ENCODE measurements around the gene PLEKHA6.

DNA sequence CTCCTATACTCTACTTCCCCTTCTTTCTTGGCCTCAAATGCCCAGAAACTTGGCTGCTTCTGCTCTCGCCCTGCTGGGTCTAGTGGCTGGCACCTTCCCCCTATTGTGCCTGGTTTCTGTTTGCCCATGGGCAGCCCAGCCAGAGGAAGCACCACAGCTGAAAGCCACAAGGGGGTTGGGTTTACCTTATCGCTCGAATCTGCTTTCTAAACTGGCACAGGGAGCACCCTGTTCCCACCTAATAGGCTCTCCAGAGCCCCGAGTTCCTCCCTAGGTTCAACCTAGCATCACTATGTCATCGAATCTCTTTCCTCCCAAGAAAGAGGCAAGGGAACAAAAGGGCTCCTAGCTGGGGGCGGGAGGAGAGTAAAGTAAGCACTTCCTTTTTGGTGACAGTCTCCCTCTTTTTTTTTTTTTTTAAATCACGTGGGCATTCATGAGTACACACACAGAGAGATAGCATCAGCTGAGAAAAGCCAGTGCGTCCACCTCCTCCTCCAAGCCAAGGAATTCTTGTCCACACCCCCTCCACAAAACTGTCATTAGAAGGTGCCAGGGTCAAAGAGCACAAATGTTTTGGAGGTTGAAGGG is 72.8 kb downstream of the PLEKHA6 start:
- TF ChIP-seq, protein P1, sequence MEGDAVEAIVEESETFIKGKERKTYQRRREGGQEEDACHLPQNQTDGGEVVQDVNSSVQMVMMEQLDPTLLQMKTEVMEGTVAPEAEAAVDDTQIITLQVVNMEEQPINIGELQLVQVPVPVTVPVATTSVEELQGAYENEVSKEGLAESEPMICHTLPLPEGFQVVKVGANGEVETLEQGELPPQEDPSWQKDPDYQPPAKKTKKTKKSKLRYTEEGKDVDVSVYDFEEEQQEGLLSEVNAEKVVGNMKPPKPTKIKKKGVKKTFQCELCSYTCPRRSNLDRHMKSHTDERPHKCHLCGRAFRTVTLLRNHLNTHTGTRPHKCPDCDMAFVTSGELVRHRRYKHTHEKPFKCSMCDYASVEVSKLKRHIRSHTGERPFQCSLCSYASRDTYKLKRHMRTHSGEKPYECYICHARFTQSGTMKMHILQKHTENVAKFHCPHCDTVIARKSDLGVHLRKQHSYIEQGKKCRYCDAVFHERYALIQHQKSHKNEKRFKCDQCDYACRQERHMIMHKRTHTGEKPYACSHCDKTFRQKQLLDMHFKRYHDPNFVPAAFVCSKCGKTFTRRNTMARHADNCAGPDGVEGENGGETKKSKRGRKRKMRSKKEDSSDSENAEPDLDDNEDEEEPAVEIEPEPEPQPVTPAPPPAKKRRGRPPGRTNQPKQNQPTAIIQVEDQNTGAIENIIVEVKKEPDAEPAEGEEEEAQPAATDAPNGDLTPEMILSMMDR (IDR thresholded peaks at IDR 0.05): no peak
- TF ChIP-seq POLR2A (IDR thresholded peaks at IDR 0.05): no peak
- no peak for TF ChIP-seq EP300 (IDR thresholded peaks at IDR 0.05)
- no peak for TF ChIP-seq POLR2AphosphoS5 (IDR thresholded peaks at IDR 0.05)
